LNCaP clone FGC (cell line): ENCODE measurements around the gene RAD51B.

Experiments
- DNase-seq: peaks from one replicate; pipeline ENCODE4 v3.0.0-alpha.2; 2011; ENCODE audit warnings: low read depth
- H3K4me3 ChIP-seq: 2 replicates; pipeline ENCODE4 v1.5.1; 2011; ENCODE audit warnings: mild to moderate bottlenecking, low read depth, low read length, control low read depth
- CTCF ChIP-seq: IDR thresholded peaks from 2 replicates; pipeline ENCODE4 v1.5.1; 2012; ENCODE audit warnings: mild to moderate bottlenecking; ENCODE audit not compliant: control insufficient read depth, insufficient read depth; ENCODE audit errors: extremely low read depth

RAD51B gene

GRCh38 chr14:68541178-68541896 is 721.8 kb downstream of the RAD51B start:
- no peak for DNase-seq
- H3K4me3 ChIP-seq = no peak overlapping the region
- TF ChIP-seq CTCF = no peak

GRCh38 chr14:68542346-68542745 is 722.8 kb downstream of the RAD51B start:
- no peak overlapping the region for H3K4me3 ChIP-seq
- TF ChIP-seq CTCF = no peak
- no peak for DNase-seq

- no peak overlapping the region for H3K4me3 ChIP-seq
- TF ChIP-seq CTCF = no peak
- no peak for DNase-seq
Measured at GRCh38 chr14:68543516-68543915, 723.9 kb downstream of the RAD51B start.

GRCh38 chr14:68544081-68544892 is 724.7 kb downstream of the RAD51B start:
- H3K4me3 ChIP-seq = no peak overlapping the region
- no peak for TF ChIP-seq CTCF
- no peak for DNase-seq

GRCh38 chr14:68546839-68547238 is 727.3 kb downstream of the RAD51B start:
- no peak for TF ChIP-seq CTCF
- no peak for DNase-seq
- H3K4me3 ChIP-seq = no peak overlapping the region

- no peak for TF ChIP-seq CTCF
- DNase-seq = no peak
- H3K4me3 ChIP-seq = no peak overlapping the region
Measured at GRCh38 chr14:68547305-68548193, 728.0 kb downstream of the RAD51B start.
